ENCODE data around the gene FANCM. TPM values are rescaled to one million over a fixed set of nuclear protein-coding genes. Genes with fewer than 3 reads are reported as not detected.

The FANCM gene, protein sequence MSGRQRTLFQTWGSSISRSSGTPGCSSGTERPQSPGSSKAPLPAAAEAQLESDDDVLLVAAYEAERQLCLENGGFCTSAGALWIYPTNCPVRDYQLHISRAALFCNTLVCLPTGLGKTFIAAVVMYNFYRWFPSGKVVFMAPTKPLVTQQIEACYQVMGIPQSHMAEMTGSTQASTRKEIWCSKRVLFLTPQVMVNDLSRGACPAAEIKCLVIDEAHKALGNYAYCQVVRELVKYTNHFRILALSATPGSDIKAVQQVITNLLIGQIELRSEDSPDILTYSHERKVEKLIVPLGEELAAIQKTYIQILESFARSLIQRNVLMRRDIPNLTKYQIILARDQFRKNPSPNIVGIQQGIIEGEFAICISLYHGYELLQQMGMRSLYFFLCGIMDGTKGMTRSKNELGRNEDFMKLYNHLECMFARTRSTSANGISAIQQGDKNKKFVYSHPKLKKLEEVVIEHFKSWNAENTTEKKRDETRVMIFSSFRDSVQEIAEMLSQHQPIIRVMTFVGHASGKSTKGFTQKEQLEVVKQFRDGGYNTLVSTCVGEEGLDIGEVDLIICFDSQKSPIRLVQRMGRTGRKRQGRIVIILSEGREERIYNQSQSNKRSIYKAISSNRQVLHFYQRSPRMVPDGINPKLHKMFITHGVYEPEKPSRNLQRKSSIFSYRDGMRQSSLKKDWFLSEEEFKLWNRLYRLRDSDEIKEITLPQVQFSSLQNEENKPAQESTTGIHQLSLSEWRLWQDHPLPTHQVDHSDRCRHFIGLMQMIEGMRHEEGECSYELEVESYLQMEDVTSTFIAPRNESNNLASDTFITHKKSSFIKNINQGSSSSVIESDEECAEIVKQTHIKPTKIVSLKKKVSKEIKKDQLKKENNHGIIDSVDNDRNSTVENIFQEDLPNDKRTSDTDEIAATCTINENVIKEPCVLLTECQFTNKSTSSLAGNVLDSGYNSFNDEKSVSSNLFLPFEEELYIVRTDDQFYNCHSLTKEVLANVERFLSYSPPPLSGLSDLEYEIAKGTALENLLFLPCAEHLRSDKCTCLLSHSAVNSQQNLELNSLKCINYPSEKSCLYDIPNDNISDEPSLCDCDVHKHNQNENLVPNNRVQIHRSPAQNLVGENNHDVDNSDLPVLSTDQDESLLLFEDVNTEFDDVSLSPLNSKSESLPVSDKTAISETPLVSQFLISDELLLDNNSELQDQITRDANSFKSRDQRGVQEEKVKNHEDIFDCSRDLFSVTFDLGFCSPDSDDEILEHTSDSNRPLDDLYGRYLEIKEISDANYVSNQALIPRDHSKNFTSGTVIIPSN (N-terminal part only)
- total RNA-seq: 10 to 100 TPM in 1 of 4 donors, 1 to 10 TPM in 3; 2.6 to 10.1 (median 6.4) TPM

DNA sequence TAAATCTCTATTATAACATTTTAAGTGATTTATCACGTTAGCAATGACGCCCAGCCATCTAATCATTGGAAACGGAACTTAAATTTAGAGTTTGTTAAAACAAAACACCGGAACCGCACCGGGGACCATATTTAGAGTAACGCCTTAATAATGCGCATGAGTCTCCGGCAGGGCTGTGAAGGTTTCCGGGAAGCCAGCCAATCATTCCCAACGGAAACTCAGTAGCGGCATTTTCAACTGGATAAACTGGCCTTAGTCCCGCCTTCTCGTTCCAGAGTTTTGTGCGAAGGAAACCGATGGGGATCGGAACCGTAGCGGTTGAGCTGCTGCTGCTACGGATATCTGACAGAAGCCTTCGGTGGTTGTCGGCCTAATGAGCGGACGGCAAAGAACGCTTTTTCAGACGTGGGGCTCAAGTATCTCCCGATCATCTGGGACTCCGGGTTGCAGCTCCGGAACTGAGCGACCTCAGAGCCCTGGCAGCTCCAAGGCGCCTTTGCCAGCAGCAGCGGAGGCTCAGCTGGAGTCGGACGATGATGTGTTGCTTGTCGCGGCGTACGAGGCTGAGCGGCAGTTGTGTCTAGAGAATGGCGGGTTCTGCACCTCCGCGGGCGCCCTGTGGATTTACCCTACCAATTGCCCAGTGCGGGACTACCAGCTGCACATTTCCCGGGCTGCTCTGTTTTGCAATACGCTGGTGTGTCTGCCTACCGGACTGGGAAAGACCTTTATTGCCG is at the start of gene FANCM:
TSS of gene FANCM (plus strand) at position 272 of the 737 bp plus-strand sequence. CDS start at position 374, 102 bp downstream.
- Histone ChIP-seq H3K36me3 (no peaks in the 10 kb centered on the region), H3K4me1 (peaks cover 45% of the 10 kb centered on the region), H3K9me3 (no peaks in the 10 kb centered on the region), H3K27me3 (no peaks in the 10 kb centered on the region), H3K27ac (peak within 1 kb of the TSS; percentile 81), H3K4me3 (peak within 1 kb of the TSS; percentile 91)
- TF ChIP-seq POLR2A (IDR thresholded peaks at IDR 0.05) (no peak), POLR2AphosphoS5 (IDR thresholded peaks at IDR 0.05) (peak in 2 of 3 donors; percentile 65 to 80)
- TF ChIP-seq, protein P1, sequence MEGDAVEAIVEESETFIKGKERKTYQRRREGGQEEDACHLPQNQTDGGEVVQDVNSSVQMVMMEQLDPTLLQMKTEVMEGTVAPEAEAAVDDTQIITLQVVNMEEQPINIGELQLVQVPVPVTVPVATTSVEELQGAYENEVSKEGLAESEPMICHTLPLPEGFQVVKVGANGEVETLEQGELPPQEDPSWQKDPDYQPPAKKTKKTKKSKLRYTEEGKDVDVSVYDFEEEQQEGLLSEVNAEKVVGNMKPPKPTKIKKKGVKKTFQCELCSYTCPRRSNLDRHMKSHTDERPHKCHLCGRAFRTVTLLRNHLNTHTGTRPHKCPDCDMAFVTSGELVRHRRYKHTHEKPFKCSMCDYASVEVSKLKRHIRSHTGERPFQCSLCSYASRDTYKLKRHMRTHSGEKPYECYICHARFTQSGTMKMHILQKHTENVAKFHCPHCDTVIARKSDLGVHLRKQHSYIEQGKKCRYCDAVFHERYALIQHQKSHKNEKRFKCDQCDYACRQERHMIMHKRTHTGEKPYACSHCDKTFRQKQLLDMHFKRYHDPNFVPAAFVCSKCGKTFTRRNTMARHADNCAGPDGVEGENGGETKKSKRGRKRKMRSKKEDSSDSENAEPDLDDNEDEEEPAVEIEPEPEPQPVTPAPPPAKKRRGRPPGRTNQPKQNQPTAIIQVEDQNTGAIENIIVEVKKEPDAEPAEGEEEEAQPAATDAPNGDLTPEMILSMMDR (IDR thresholded peaks at IDR 0.05): no peak
- DNase-seq (ENCODE audit: low spot score in 2 of 2): peak; percentile 96 to 97
- 0% methylated on average over 31 of the region's 48 CpGs for WGBS

DNA sequence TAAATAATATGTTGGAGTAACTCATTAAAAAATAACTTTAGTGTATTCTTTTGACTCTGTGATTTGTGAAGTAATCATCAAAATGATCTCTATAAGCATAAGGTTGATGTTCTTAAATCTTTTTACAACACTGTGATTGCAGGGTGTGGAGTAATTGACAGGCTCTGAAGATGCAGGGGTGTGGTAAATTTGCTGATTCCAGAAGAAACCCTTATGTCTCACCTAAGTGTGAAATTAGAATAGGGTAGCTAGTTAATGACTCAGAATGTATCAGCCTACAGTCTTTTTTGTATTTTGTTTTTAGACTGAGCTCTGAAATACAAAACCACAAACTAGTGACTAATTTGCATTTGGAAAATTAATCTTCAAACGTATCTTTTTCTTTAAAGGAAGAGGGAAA is 45.9 kb upstream of the FANCM start:
- Histone ChIP-seq H3K36me3 (no peaks in the 10 kb centered on the region), H3K4me1 (peaks cover 44% of the 10 kb centered on the region), H3K9me3 (no peaks in the 10 kb centered on the region), H3K27me3 (no peaks in the 10 kb centered on the region), H3K4me3 (no peak overlapping the region), H3K27ac (no peak overlapping the region)
- TF ChIP-seq POLR2AphosphoS5 (IDR thresholded peaks at IDR 0.05): no peak
- TF ChIP-seq EP300 (IDR thresholded peaks at IDR 0.05): no peak
- TF ChIP-seq, protein P1 (IDR thresholded peaks at IDR 0.05): no peak
- no peak for TF ChIP-seq POLR2A (IDR thresholded peaks at IDR 0.05)
- WGBS: 14% methylated on average over 1 of the region's 1 CpG
- no peak for DNase-seq (ENCODE audit: low spot score in 2 of 2)

DNA sequence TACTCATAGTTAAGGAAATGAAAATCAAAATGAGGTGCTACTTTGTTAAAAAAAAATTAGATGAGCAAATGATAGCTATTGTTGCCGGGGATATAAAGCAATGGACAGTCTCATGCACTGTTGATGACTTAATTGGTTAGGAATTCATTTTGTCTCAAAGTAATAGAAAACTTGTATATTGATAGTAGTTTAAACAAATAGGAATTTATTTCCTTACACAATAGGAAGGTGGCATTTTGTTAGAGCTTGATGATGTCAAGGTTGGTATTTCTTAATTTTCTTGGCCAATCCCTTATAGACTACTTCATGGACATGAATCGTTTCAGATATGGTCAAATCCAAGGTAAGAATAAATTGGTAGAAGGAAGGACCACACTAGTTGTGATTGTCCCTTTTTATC is 44.0 kb upstream of the FANCM start:
- 85% methylated on average over 2 of the region's 2 CpGs for WGBS
- no peak for DNase-seq (ENCODE audit: low spot score in 2 of 2)
- Histone ChIP-seq H3K27me3 (no peaks in the 10 kb centered on the region), H3K27ac (no peak overlapping the region), H3K36me3 (peaks cover 8% of the 10 kb centered on the region), H3K4me3 (no peak overlapping the region), H3K4me1 (peaks cover 26% of the 10 kb centered on the region), H3K9me3 (no peaks in the 10 kb centered on the region)
- TF ChIP-seq POLR2A (IDR thresholded peaks at IDR 0.05) (no peak), POLR2AphosphoS5 (IDR thresholded peaks at IDR 0.05) (no peak), EP300 (IDR thresholded peaks at IDR 0.05) (no peak)
- TF ChIP-seq, protein P1 (IDR thresholded peaks at IDR 0.05): no peak

DNA sequence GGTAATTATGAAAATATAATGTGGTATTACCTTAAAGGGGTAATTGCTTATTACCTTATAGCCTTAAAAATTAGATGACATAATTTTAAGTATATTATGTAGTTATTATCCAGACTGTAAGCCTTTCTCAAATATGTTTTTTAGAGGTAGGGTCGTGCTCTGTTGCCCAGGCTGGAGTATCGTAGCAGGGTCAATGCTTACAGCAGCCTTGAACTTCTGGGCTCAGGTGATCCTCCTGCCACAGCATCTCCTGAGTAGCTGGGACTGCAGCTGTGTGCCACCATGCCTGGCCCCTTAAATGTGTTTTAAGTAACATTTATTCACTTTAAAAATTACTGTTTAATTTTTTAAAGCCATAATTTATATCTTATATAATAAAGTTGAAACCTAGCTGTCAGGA is 41.5 kb upstream of the FANCM start:
- H3K9me3 ChIP-seq: no peaks in the 10 kb centered on the region
- no peak overlapping the region for H3K4me3 ChIP-seq
- H3K27ac ChIP-seq: no peak overlapping the region
- TF ChIP-seq EP300 (IDR thresholded peaks at IDR 0.05) (no peak), POLR2A (IDR thresholded peaks at IDR 0.05) (no peak), POLR2AphosphoS5 (IDR thresholded peaks at IDR 0.05) (no peak)
- TF ChIP-seq, protein P1 (IDR thresholded peaks at IDR 0.05): no peak
- H3K4me1 ChIP-seq: peaks cover 9% of the 10 kb centered on the region
- WGBS: 90% methylated on average over 2 of the region's 2 CpGs
- peaks cover 34% of the 10 kb centered on the region for H3K36me3 ChIP-seq
- no peaks in the 10 kb centered on the region for H3K27me3 ChIP-seq
- DNase-seq (ENCODE audit: low spot score in 2 of 2): no peak

Data from suprapubic skin (tissue), 4 donors.